Activated T-cell treated with anti-CD3 and anti-CD28 coated beads for 24 hours (primary cell): ENCODE results near the gene MTERF4.

Experiments used
- DNase-seq: peaks from one replicate; pipeline ENCODE4 v3.0.0-alpha.2; 2020; ENCODE audit warnings: low read depth

Gene MTERF4

DNA sequence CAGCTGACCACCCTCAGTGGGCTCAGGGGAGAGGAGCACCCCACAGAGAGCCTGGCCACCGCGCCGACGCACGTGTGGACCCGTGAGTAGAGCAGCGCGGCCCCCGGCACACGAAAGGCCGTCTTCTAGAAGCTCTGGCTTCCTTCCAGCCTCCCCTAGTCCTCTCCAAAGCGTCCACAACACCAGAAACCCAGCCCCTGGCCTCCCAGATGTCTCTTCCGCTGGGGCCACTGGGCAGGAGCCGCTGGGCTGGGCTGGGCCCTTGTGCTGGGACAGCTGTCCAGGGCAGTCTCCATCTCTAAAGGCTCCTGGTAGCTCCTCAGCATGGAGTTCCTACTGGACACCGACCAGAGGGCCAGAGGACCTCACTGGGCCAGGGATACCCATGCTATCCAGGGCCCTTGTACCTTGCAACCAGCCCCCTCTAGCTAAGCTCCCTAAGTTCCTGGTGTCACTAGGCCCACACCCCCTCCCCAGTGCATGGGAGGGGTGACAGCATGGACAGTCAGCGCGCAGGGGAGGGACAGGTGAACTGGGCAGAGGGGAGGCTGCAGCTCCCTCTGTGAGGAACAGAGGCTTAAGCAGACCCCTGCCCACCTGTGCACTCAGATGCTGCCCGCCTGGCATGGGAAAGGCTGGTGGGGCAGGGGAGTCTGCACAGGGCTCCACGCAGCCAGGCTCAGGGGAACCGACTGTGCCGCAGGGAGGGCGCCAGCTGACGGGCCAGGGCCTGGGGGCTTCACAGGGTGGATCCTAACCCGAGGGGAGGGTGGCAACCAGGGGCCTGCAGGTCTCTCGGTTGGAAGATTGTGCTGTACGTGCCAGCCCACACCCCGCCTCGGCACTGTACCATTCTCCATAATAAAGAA is 32.9 kb downstream of the MTERF4 start:
- no peak for DNase-seq

DNA sequence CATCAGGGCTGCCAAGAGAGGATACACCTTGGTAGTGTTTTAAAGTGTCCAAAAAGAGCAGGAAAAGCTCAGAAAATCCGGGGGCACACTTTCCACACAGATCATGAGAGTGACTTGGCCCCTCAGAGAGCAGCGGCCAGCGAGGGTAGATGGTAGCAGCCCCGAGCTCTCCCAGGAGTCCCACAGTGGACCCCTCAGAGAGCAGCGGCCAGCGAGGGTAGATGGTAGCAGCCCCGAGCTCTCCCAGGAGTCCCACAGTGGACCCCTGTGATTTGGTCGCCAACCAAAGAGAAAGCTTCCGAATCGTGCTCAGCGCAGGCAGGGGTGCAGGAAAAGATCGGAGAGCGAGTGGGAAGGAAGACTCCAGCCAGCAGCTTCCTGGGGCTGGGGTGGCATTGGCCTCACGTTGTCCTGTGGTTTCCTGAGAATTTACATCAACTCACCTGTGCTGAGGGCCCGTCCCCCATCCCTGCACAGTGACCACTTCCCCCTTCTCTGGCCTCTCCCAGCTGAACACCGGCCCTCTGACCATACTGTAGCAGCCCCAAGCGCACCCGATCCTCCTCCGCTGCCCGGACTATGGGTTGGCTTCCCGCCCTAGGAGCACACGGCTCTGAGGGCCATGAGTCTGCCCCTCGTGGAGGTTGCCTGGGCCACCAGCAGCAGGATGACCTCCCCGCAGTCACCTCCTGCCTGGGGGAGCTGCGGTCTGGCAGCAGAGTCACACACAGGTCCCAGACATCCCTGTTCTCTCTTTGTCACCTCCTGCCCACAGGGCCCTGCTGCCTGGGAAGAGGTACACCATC is 33.7 kb downstream of the MTERF4 start:
- no peak for DNase-seq

DNA sequence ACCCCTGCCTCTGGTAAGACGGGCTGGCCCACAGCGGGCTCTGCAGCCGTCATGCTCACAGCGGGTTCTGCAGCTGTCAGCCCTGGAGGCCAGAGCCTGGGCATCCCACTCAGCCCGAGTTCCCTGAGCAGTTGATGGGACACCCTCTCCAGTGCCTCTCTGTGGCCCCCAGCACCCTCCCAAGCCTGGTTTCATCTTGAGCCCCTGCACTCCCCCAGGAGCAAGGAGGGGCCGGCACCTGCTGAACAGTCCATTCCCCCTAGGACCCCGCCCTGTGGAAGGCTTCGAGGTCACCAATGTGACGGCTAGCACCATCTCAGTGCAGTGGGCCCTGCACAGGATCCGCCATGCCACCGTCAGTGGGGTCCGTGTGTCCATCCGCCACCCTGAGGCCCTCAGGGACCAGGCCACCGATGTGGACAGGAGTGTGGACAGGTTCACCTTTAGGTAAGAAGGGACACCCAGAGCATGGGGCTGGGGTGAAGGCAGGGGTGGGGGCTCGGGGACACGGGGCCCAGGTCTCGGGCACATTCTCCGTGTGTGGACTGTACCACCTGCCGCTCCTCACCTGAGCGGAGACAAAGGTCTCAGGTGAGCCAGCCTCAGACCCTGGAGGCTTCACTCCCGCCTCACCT is 34.5 kb downstream of the MTERF4 start:
- DNase-seq: no peak

DNA sequence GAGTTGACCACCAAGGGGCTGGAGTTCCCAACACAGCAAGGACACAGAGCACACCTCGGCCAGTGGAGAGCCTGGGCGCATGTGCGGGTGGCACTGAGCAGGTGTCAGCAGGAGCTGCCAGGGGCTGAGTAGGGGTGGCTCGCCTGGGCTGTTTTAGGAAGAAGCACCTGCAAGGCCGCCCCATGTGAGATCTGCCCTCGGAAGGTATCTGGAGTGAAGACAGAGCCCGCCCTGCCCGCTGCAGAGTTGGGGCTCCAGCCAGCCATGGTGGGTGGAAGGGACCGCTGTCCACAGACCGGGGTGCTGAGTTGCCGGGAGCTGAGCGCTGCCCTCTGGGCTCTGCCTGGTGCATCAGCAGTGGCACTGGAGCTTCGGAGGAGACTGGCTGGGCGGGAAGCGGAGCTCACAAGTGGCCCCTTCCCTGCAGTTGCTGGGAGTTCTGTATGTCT is 35.2 kb downstream of the MTERF4 start:
- DNase-seq: no peak

GRCh38 chr2:241066171-241066892 is 35.8 kb downstream of the MTERF4 start:
- DNase-seq: no peak

DNA sequence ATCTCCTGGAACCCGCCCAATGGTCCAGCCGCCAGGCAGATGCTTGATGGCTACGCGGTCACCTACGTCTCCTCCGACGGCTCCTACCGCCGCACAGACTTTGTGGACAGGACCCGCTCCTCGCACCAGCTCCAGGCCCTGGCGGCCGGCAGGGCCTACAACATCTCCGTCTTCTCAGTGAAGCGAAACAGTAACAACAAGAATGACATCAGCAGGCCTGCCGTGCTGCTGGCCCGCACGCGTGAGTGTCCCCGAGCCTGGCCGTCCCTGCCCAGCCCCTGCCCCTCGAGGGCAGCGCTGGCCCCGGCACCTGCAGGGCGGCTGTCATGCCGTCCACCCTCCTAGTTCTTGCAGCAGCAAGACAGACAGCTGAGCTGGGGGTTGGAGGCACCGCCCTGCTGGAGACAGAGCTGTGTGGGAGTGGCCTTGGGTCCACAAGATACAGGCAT is 36.7 kb downstream of the MTERF4 start:
- no peak for DNase-seq

DNA sequence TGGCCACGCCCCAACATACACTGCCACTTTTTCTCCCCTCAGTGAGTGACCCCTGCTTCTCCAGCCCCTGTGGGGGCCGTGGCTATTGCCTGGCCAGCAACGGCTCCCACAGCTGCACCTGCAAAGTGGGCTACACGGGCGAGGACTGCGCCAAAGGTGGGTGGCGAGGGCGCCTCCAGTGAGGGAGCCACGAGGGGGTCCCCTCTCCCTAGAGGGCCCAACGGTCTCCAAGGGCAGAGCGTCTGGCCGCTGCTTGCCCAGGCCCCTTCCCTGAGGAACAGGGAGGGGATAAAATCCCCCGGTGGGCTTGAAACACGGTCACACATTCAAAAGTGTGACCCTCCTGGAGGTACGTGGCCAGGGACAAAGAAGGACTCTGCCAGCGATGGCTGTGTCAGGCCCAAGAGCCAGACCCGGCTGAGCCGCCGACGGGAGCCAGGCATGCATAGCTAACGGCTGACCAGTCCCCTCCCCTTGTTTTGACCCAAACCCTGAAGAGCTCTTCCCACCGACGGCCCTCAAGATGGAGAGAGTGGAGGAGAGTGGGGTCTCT is 37.2 kb downstream of the MTERF4 start:
- DNase-seq: no peak

- peak; percentile 4 for DNase-seq
These were observed 37.9 kb downstream of the MTERF4 start for GRCh38 chr2:241064008-241064801.

- DNase-seq: no peak
These were observed 38.5 kb downstream of the MTERF4 start for GRCh38 chr2:241063587-241063986.

- DNase-seq: no peak
These were observed 39.0 kb downstream of the MTERF4 start for GRCh38 chr2:241063093-241063551.

DNA sequence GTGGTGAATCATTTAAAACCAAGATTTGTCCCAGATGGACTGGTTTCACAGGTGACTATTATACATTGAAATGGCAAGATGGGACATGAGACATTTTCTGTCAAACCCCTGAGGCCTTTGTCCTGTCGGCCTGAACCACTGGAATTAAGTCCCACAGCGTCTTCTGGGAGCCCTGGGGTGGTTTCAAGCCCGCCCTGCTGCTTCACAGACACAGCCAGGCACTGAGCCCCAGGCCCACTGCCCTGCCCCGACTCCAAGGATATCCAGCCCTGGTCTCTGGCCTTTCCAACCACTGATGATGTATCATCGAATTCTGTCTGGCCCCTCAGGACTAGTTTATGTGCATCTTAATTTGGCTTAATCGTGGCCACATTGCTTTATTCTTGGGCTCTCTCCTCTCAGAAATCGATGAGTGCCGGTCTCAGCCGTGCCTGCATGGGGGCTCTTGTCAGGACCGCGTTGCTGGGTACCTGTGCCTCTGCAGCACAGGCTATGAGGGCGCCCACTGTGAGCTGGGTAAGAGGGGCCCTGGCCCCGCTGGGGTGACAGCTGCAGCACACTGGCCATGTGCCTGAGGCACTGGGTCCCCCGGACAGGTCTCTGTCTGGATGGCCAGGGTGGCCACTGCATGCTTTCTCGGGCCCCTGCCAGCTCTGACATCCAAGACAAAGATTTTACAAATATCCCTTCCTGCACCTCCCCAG is 39.5 kb downstream of the MTERF4 start:
- DNase-seq: no peak

DNA sequence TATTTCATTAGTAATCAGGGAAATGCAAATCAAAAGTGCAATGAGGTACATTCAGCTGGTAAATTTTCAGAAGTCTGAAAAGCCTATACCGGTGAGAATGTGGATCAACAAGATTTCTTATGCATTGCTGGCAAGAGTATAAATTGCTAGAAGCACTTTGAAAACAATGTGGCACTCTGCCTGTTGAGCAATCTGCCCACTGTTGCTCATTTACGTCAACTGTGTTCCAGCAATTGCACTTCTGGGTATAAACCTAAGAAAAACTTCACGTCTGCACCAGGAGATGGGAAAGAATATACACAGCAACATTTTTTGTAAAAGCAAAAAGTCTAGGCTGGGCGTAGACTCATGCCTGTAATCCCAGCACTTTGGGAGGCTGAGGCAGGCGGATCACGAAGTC is 40.8 kb downstream of the MTERF4 start:
- no peak for DNase-seq

GRCh38 chr2:241053576-241054251 is 48.4 kb downstream of the MTERF4 start:
- DNase-seq: no peak

GRCh38 chr2:241052677-241053360 is 49.3 kb downstream of the MTERF4 start:
- no peak for DNase-seq

DNA sequence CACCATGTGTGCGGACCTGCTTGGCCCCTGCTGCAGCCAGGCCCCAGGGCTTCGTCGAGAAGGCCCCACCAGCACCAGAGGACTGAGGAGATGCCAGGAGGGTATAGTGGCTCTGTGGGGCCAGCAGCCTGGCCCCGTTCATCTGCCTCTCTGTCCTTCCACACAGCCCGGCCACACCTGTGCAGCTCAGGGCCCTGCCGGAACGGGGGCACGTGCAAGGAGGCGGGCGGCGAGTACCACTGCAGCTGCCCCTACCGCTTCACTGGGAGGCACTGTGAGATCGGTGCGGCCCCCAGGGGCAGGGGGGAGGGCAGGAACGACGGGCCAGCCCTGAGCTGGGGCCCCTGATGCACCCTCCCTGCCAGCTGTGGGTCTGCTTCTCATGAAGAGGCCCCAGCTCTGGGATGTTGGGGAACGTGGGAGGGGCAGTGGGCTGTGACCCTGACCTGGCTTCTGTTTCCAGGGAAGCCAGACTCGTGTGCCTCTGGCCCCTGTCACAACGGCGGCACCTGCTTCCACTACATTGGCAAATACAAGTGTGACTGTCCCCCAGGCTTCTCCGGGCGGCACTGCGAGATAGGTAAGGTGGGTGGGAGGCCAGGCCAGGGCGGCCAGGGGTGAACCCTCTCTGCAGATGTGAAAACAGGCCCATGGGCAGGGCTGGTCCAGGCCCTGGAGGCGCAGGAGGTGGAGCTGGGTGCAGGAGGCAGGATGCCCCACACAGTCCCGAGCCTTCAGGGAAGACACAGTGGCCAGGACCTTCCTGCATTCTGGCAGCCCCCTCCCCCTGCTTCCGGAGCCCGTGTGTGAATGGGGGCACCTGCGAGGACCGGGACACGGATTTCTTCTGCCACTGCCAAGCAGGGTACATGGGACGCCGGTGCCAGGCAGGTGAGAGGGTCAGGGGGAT is 50.3 kb downstream of the MTERF4 start:
- no peak for DNase-seq

DNA sequence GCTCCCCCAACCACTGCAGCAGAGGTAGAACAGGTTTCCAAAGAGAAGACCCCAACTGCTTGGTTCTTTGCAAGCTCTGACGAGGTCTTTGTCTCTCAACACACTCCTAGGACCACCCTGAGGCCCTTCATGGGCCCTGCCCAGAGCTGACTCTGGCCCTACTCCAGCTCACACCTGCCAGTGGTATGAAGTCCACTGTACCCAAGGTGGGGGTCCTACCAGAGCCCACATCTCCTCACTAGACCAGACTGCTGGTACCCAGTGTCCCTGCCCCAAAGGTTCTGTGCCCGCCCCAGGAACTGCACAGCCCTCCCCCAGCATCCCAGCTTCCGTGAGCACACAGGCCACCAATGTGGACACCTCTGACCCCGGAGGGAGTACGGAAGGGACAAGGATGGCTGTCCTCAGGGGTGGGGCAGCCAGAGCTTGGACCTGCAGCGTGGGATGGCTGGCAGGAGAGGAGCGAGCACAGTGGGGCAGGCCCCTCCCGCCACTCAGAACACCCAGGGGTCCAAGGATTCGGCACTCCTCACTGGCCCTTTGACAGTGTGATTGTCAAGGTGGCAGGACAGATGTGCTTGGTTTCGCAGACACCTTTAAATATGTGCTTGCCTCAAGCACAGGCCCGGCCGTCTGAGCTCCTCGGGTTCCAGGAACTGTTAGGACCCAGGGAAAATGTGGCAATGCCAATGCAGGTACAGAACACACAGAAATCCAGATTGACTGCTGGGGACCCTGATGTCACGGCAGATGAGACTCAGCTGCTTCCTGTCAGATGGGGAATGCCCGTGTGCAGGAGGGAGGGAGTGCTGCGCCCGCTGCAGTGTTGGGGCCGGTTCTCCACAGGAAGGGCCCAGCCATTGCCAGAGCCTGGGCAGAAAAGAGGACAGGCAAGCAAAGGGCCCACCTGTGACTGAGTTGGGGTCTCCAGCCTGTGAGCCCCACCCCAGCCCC is 51.2 kb downstream of the MTERF4 start:
- no peak for DNase-seq
